ENCODE measurements around the gene CMBL. TPM values are rescaled to one million over a fixed set of nuclear protein-coding genes. Genes with fewer than 3 reads are reported as not detected.

The CMBL gene
- total RNA-seq, 2 donors from 2014 or later: 0.36 TPM; not detected in 1

GRCh38 chr5:10339058-10339811, 31.5 kb upstream of the CMBL start:
- Mint-ChIP-seq H3K4me3 (no peak overlapping the region), H3K27ac (no peak overlapping the region), H3K9me3 (no peaks in the 10 kb centered on the region), H3K27me3 (peaks cover 7 to 8% of the 10 kb centered on the region in 2 donors), H3K4me1 (ENCODE audit: low read depth in 2 of 2) (peaks cover 0 to 8% of the 10 kb centered on the region in 2 donors), H3K36me3 (no peaks in the 10 kb centered on the region)
- DNase-seq (ENCODE audit: low spot score): no peak
- no peak for ATAC-seq

- H3K36me3 Mint-ChIP-seq: no peaks in the 10 kb centered on the region
- DNase-seq (ENCODE audit: low spot score): no peak
- H3K4me1 Mint-ChIP-seq (ENCODE audit: low read depth in 2 of 2): peaks cover 0 to 8% of the 10 kb centered on the region in 2 donors
- H3K27me3 Mint-ChIP-seq: peaks cover 8% of the 10 kb centered on the region in 2 donors
- H3K4me3 Mint-ChIP-seq: no peak overlapping the region
- H3K27ac Mint-ChIP-seq: no peak overlapping the region
- ATAC-seq: no peak
- no peaks in the 10 kb centered on the region for H3K9me3 Mint-ChIP-seq
These were observed 31.0 kb upstream of the CMBL start for GRCh38 chr5:10338686-10339057.

GRCh38 chr5:10337986-10338385, 30.3 kb upstream of the CMBL start:
- Mint-ChIP-seq H3K9me3 (no peaks in the 10 kb centered on the region), H3K27ac (no peak overlapping the region)

GRCh38 chr5:10337107-10337506, 29.4 kb upstream of the CMBL start:
- no peaks in the 10 kb centered on the region for H3K36me3 Mint-ChIP-seq
- H3K27me3 Mint-ChIP-seq: peaks cover 16 to 18% of the 10 kb centered on the region in 2 donors
- H3K27ac Mint-ChIP-seq: no peak overlapping the region
- no peak for ATAC-seq
- no peak for DNase-seq (ENCODE audit: low spot score)
- no peak overlapping the region for H3K4me3 Mint-ChIP-seq
- H3K4me1 Mint-ChIP-seq (ENCODE audit: low read depth in 2 of 2): peaks cover 6 to 14% of the 10 kb centered on the region in 2 donors
- no peaks in the 10 kb centered on the region for H3K9me3 Mint-ChIP-seq

More at GRCh38 chr5:10337986-10338385, 30.3 kb upstream of the CMBL start:
- peaks cover 6 to 14% of the 10 kb centered on the region in 2 donors for H3K4me1 Mint-ChIP-seq (ENCODE audit: low read depth in 2 of 2)
- H3K36me3 Mint-ChIP-seq: no peaks in the 10 kb centered on the region
- no peak overlapping the region for H3K4me3 Mint-ChIP-seq
- peaks cover 13 to 14% of the 10 kb centered on the region in 2 donors for H3K27me3 Mint-ChIP-seq
- ATAC-seq (no peak), DNase-seq (ENCODE audit: low spot score) (no peak)

- ATAC-seq (no peak), DNase-seq (ENCODE audit: low spot score) (no peak)
- Mint-ChIP-seq H3K4me1 (ENCODE audit: low read depth in 2 of 2) (peaks cover 6 to 14% of the 10 kb centered on the region in 2 donors), H3K4me3 (no peak overlapping the region), H3K9me3 (no peaks in the 10 kb centered on the region), H3K27ac (no peak overlapping the region), H3K27me3 (peaks cover 28 to 30% of the 10 kb centered on the region in 2 donors), H3K36me3 (no peaks in the 10 kb centered on the region)
These were observed 28.2 kb upstream of the CMBL start for GRCh38 chr5:10335711-10336470.

GRCh38 chr5:10334831-10335230, 27.1 kb upstream of the CMBL start:
- Mint-ChIP-seq H3K4me1 (ENCODE audit: low read depth in 2 of 2) (peaks cover 6 to 11% of the 10 kb centered on the region in 2 donors), H3K9me3 (no peaks in the 10 kb centered on the region), H3K27ac (no peak overlapping the region), H3K4me3 (no peak overlapping the region), H3K27me3 (peaks cover 28 to 30% of the 10 kb centered on the region in 2 donors), H3K36me3 (no peaks in the 10 kb centered on the region)
- ATAC-seq (no peak), DNase-seq (ENCODE audit: low spot score) (no peak)

- Mint-ChIP-seq H3K27me3 (peaks cover 30 to 31% of the 10 kb centered on the region in 2 donors), H3K4me3 (peak overlapping the region; percentile 91), H3K27ac (no peak overlapping the region), H3K4me1 (ENCODE audit: low read depth in 2 of 2) (peaks cover 6 to 8% of the 10 kb centered on the region in 2 donors), H3K36me3 (no peaks in the 10 kb centered on the region), H3K9me3 (no peaks in the 10 kb centered on the region)
- ATAC-seq (peak; percentile 74 to 78), DNase-seq (ENCODE audit: low spot score) (no peak)
These were observed 25.7 kb upstream of the CMBL start for GRCh38 chr5:10333154-10334006.

GRCh38 chr5:10332301-10332700, 24.6 kb upstream of the CMBL start:
- no peaks in the 10 kb centered on the region for H3K36me3 Mint-ChIP-seq
- peaks cover 6 to 8% of the 10 kb centered on the region in 2 donors for H3K4me1 Mint-ChIP-seq (ENCODE audit: low read depth in 2 of 2)
- DNase-seq (ENCODE audit: low spot score): no peak
- no peak overlapping the region for H3K27ac Mint-ChIP-seq
- H3K4me3 Mint-ChIP-seq: peak overlapping the region; percentile 8
- ATAC-seq: no peak
- H3K9me3 Mint-ChIP-seq: no peaks in the 10 kb centered on the region
- peaks cover 30 to 31% of the 10 kb centered on the region in 2 donors for H3K27me3 Mint-ChIP-seq

- Mint-ChIP-seq H3K4me1 (ENCODE audit: low read depth in 2 of 2) (peaks cover 6 to 8% of the 10 kb centered on the region in 2 donors), H3K4me3 (no peak overlapping the region), H3K9me3 (no peaks in the 10 kb centered on the region), H3K27me3 (peaks cover 30 to 31% of the 10 kb centered on the region in 2 donors), H3K36me3 (no peaks in the 10 kb centered on the region), H3K27ac (no peak overlapping the region)
- ATAC-seq (no peak), DNase-seq (ENCODE audit: low spot score) (no peak)
These were observed 23.7 kb upstream of the CMBL start for GRCh38 chr5:10331341-10331796.

GRCh38 chr5:10330511-10331230, 23.0 kb upstream of the CMBL start:
- peaks cover 6 to 8% of the 10 kb centered on the region in 2 donors for H3K4me1 Mint-ChIP-seq (ENCODE audit: low read depth in 2 of 2)
- H3K27me3 Mint-ChIP-seq: peaks cover 29 to 31% of the 10 kb centered on the region in 2 donors
- no peak overlapping the region for H3K4me3 Mint-ChIP-seq

GRCh38 chr5:10329820-10330481, 22.2 kb upstream of the CMBL start:
- H3K9me3 Mint-ChIP-seq: no peaks in the 10 kb centered on the region
- H3K36me3 Mint-ChIP-seq: no peaks in the 10 kb centered on the region
- H3K27ac Mint-ChIP-seq: no peak overlapping the region
- ATAC-seq (no peak), DNase-seq (ENCODE audit: low spot score) (no peak)
- H3K27me3 Mint-ChIP-seq: peaks cover 23 to 29% of the 10 kb centered on the region in 2 donors
- no peak overlapping the region for H3K4me3 Mint-ChIP-seq
- H3K4me1 Mint-ChIP-seq (ENCODE audit: low read depth in 2 of 2): peaks cover 6 to 8% of the 10 kb centered on the region in 2 donors

More at GRCh38 chr5:10330511-10331230, 23.0 kb upstream of the CMBL start:
- Mint-ChIP-seq H3K36me3 (no peaks in the 10 kb centered on the region), H3K9me3 (no peaks in the 10 kb centered on the region), H3K27ac (no peak overlapping the region)
- DNase-seq (ENCODE audit: low spot score): no peak
- no peak for ATAC-seq

- Mint-ChIP-seq H3K4me1 (ENCODE audit: low read depth in 2 of 2) (peaks cover 5 to 6% of the 10 kb centered on the region in 2 donors), H3K9me3 (no peaks in the 10 kb centered on the region), H3K27ac (no peak overlapping the region), H3K4me3 (no peak overlapping the region), H3K36me3 (no peaks in the 10 kb centered on the region), H3K27me3 (peaks cover 23 to 24% of the 10 kb centered on the region in 2 donors)
- DNase-seq (ENCODE audit: low spot score) (no peak), ATAC-seq (no peak)
These were observed 21.7 kb upstream of the CMBL start for GRCh38 chr5:10329446-10329819.

Data from natural killer cell treated with Interleukin-12 subunit alpha and Interleukin-12 subunit beta and Interleukin-15 and Interleukin-18, amount 100 ng/mL, for 72 hours (primary cell).